NK-92 (cell line): ENCODE measurements around the gene PSMD14.

Experiments used
- DNase-seq: peaks from one replicate; lab custom pipeline; 2025; ENCODE audit not compliant: unreplicated experiment; lab: John Stamatoyannopoulos, UW

Gene PSMD14

DNA sequence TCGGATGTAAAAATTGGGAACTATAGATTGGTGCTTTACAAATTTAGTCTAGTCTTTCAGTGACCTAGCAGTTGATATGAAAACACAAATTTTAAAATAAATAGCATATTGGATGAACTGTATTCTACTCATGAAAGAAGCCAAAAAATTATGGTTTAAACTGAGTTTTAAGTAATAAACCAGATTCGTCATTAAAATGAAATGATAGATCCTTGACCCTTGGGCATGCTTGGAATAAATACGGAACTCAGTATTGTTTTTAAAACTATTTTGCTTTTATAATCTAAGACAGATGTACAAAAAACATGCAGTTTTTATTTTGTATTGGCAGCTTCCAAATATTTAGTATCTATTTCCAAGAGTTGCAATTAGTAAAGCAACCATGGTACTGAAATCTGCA, 73.3 kb downstream of the PSMD14 start:
- DNase-seq: no peak

GRCh38 chr2:161382747-161383146, 74.5 kb downstream of the PSMD14 start:
- no peak for DNase-seq

DNA sequence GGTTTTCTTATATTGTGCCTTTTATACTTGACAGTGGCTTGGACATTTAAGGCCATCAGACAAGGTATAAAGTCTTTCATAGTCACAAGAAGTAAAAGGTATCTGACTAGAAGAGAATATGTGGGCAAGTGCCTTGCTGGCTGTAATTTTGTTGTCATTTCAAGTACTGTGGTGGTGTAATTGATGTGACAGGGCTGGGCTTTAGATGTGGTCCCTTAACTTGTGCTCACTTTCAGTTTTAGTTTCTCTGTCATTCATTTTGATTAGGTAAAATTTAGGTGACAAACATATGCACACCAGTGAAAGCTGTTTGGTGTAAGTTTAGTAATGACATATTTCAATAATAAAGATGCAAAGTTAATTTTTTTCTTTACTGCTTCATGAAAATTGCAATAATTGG, 76.6 kb downstream of the PSMD14 start:
- DNase-seq: no peak

GRCh38 chr2:161386228-161386824, 78.1 kb downstream of the PSMD14 start:
- no peak for DNase-seq

DNA sequence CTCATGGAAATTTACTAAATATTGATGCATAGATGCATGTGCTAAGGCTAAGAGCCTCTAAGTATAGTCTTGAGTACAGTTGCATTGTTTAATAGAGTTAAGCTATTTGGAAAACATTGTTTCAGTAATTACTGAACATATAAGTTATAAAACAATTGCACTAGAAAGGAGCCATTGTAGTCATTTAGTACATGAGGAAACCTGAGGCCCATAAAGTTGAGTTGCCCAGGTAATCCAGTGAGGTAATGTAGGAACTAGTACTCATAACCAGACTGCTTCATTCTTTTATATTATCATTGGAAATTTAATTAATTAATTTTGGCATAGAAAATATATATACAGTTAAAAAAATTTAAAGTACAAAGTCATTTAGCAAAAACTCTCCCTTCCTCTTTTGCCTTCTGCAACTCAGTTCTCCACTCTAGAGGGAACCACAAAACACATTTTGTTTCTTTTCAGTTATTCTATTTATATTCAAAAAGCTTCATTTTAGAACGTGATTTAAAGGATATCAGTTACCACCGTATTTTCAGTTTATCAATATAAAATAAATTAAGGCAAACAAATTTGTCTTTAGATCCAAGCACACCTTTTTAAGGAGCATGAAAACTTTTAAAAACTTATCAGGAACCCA, 80.0 kb downstream of the PSMD14 start:
- no peak for DNase-seq

DNA sequence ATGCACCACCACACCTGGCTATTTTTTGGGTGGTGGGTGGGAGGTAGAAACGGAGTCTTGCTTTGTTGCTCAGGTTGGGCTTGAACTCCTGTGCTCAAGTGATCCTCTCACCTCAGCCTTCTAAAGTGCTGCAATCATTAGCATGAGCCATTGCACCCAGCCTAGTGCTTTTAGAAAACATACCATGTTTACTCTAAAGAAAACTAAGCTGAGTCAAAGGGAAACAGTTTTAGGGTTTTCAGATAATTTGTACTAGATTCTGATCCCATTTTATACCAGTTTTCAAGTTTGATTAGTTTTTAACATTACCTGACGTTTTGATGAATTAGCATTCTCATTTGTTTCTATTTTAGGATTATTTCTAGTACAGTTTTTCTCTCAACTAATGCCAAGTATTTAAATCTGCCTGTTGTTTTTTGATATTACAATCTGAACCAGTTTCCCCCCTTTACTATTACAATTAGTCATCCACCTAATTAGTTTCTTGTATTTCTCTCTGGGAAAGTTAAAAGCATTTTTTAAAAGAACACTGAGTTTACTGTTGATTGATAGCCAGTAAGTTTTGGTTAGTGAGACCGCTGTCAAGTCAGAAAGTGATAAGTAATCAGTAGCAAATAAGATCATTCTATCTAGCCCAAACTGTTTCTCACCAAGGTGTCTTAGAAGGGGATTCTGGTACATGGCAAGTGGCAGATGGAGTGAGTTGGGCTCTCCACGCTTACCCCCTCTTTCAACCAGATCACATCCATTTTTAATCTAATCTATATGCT, 83.7 kb downstream of the PSMD14 start:
- DNase-seq: no peak

GRCh38 chr2:161400076-161400475, 91.9 kb downstream of the PSMD14 start:
- no peak for DNase-seq

DNA sequence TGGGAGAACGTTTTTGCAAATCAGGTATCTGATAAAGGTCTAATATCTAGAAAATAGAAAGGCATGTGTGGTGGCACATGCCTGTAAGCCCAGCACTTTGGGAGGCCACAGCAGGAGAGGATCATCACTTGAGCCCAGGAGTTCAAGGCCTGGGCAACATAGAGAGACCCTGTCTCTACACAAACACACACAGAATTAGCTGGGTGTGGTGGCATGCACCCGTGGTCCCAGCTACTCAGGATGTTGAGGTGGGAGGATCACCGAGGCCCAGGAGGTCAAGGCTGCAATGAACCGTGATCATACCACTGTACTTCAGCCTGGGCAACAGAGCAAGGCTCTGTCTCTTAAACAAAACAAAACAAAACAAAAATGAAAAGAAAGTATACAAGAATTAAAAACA, 94.1 kb downstream of the PSMD14 start:
- no peak for DNase-seq

DNA sequence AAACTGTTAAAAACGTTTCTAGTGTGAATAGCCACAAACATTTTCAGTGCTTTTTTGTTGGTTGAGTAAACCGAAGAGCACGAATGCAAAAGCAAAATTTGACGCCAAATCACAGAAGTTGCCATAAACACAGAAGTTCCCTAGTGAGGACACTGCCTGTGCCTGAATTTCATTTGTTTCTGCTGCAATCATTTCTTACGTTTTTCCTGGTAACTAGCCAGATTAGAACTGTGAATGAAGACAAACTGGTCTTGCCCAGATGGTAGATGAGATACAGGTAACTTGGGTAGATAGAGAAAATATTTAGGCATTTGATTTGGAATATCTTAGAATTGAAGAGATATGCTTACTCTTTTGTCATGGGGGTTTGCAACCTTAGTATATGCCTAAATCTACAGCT, 98.1 kb downstream of the PSMD14 start:
- DNase-seq: no peak

DNA sequence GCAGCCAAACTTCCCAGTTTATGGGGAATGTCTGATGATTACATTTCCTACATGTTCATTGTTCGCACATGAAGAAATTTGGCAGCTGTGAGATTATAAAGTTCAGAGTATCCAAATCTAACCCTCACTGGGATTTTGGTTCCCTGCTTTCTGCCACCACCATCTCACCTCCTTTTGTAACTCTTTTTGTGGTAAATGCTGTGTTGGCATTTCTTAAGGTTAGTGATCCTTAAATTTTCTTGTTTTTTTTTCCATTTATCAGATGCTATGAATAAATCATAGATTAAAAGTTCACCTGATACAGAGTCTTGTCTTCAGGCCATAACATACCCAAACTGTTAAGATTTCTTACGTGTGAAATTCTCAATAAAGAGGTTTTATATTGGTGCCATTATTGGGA, 99.4 kb downstream of the PSMD14 start:
- no peak for DNase-seq

DNA sequence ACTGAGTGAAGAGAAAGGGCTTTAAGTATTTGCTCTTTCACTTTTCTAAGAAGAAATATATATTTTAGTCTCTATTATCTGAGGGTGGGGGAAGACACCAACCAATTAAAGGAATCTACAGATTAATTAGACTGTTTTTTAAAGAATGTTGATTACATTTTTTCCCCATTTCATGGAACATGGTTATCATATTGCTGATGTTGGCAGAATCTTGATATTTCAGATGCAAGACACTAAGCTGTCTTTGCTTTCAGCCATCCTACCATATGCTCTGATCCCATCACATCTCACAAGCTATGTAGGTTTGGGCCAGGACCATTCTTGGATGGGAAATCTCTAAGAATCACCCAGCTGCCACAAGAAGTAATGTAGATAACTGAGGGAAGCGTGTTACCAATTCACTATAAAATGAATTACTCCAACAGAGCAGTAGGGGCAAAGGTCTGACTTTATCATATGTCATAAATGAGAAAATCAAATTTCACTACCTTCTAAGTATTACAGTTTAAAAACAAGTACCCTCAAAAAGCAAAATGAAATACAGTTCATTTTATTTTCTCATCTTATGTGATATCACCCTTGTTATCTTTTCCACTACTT, 101.2 kb downstream of the PSMD14 start:
- DNase-seq: no peak

DNA sequence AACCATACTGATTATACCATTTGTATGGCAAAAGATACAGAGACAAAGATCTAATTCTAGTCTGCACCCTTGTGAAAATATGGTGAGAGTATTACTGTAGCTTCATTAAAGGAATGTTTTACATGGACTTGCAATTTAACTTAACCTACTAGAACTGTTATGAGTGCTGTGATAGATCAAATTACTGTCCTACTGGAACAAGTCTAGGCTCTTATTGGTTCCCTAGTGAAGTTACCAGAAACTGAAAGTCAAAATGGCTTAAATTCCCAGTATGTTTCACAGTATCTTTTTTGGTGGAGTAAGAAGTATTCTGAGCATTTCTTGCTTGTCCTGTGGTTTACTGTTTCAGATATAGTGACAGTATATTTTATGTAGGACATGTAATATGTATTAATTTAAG, 104.1 kb downstream of the PSMD14 start:
- DNase-seq: no peak

DNA sequence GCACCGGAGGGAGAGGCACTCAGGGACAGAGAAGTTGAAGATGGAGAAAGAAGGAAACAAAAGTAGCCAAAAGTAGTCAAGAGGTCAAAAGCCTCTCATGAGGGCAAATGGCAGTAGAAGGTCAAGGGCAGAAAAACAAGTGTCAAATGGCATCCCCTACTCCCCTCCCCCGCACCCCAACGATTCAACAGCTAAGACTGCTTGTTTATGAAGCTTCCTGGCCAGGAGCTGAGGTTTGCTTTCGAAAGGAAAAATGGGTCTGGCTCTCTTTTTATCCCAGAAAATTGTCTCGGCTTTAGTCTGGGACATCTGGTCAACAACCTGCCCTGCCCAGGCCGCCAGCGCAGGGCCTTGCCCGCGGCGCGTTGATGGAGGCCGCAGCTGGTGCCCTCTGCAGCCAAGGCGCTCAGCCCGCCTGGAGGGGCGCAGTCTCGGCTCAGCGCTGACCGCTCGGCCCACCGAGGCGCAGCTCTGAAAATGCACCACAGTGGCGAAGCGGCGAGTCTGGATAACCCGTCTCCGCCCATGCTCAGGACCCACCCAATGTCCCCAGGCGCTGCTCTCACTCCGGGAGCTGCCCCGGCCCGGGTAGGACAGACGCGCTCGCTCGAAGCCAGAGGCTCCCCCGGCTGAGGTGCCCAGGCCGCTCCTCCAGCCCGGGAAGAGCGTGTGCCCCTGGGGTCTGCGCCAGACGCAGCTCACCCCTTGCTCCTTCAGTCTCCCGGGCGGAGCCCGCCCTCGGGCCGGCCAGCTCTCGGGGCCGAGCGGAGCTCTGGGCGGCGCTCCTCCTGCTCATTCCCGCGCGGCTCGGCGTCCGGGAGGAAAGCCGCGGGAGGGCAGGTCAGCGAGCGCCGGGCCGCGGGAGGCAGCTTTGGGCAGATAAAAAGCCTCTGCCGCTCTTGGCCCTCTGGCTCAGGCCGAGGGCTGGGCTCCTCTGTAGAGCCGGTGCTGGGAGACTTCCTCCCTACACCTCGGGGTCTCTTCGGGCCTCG, 106.1 kb downstream of the PSMD14 start:
- DNase-seq: no peak

DNA sequence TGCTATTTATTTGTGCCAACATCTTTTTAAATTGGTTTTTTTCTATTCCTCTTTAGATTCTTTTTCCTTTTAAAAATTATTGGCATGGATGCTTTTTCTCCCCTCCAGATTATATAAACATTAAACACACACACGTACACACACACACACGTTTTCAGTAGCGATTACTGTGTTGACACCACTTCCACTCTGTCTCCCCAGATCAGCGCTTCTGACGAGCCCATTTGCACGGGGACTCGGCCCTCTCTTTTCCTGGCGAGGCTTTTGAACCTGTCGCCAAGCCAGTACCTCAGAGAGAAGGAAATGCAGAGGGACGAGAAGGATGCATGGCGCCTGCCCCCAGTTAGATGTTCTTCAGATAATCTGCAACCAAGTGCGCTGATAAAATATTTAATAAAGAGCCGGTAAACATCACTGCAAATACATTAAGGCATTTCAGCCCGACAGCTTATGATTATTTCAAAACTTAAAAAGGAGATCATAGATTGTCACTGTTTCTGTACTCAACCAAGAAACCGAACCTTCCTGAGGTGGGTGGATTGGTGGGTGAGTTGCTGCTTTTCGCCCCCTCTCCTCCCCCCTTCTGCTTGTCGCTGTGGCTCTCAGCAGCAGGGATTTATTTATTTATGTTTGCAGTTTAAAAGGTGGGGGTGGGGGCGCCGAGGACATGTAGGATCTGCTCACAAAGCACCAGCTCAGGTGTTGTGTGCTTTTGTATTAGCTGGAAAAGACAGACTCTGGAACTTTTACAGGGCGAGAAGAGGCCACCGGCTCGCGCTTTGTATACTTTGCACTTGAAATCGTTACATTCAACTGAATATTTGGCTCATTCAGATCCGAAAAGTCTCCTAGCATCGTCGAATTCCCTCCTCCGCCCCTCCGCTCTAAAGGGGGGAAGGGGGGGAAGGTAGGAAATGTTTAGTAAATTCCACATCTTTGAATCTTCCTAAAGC, 107.1 kb downstream of the PSMD14 start:
- no peak for DNase-seq

DNA sequence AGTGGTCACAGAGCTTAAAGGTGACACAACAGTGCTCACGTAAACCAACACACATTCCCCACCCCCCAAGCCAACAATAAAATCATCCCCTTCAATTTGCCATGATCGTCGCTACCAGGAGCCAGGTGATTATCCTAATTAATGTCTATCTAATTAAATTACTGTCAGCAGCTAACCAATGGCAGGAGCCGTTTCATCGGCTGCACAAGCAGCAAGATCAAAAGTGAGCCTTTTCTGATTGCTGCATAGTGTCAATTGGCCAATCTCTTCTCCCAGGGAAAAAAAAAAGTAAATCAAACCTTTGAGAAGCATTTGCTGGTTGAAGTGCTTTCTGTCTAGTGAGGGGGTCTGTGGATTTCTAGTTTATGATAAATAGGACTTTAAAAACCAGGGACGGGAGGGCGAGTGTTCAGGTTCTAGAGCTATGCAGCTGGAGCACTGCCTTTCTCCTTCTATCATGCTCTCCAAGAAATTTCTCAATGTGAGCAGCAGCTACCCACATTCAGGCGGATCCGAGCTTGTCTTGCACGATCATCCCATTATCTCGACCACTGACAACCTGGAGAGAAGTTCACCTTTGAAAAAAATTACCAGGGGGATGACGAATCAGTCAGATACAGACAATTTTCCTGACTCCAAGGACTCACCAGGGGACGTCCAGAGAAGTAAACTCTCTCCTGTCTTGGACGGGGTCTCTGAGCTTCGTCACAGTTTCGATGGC, 107.9 kb downstream of the PSMD14 start, which contains the start of gene TBR1:
TSS of gene TBR1 (plus strand) at position 311 of the 721 bp plus-strand sequence. CDS start at position 425, 114 bp downstream.
- DNase-seq: no peak

DNA sequence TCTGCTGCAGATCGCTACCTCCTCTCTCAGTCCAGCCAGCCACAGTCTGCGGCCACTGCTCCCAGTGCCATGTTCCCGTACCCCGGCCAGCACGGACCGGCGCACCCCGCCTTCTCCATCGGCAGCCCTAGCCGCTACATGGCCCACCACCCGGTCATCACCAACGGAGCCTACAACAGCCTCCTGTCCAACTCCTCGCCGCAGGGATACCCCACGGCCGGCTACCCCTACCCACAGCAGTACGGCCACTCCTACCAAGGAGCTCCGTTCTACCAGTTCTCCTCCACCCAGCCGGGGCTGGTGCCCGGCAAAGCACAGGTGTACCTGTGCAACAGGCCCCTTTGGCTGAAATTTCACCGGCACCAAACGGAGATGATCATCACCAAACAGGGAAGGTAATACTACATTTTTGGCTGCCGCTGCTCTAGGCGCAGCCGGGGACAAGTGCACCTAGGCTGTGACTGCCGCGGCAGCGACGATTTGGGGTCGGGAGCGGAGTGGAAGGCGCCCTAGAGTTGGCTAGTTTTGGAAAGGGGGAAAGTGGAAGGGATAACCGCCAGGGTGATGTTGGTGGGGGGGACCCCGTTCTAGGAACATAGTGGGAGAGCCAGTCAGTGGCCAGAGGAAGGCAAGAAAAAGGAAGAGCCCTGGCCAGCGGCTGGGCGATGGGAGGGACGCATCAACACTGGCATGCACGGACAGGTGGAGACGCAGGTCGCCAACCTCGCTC, 108.6 kb downstream of the PSMD14 start:
- no peak for DNase-seq

GRCh38 chr2:161417438-161418274, 109.4 kb downstream of the PSMD14 start:
- DNase-seq: no peak
